Neural progenitor cell (in vitro differentiated cells): ENCODE measurements around the gene APLF. TPM values are rescaled to one million over a fixed set of nuclear protein-coding genes. Genes with fewer than 3 reads are reported as not detected.

Source experiments
- DNase-seq: peaks from one replicate; pipeline ENCODE4 v3.0.0-alpha.2; 2016; ENCODE audit warnings: low spot score
- H2AFZ ChIP-seq: fragments of 200-600 bp; sonication (generic); replicated peaks from 2 replicates; pipeline ENCODE4 v1.6.1; 2016; ENCODE audit warnings: antibody characterized with exemption
- H3F3A ChIP-seq: fragments of 200-600 bp; sonication (generic); 2 replicates; pipeline ENCODE4 v1.6.1; 2016; ENCODE audit warnings: antibody characterized with exemption, low read depth
- H3K27ac ChIP-seq: fragments of 200-600 bp; sonication (generic); 2 replicates; pipeline ENCODE4 v1.5.1; 2016; ENCODE audit warnings: mild to moderate bottlenecking
- H3K27me3 ChIP-seq: fragments of 200-600 bp; sonication (generic); 2 replicates; pipeline ENCODE4 v1.6.1; 2016; ENCODE audit warnings: mild to moderate bottlenecking, moderate library complexity
- H3K36me3 ChIP-seq: fragments of 200-600 bp; sonication (generic); 2 replicates; pipeline ENCODE4 v1.5.1; 2016
- H3K4me1 ChIP-seq: fragments of 200-600 bp; sonication (generic); 2 replicates; pipeline ENCODE4 v1.6.1; 2016; ENCODE audit warnings: mixed run types
- H3K4me2 ChIP-seq: fragments of 200-600 bp; sonication (generic); 2 replicates; pipeline ENCODE4 v1.6.1; 2016
- H3K4me3 ChIP-seq: fragments of 200-600 bp; sonication (generic); 2 replicates; pipeline ENCODE4 v1.5.1; 2016
- H3K79me2 ChIP-seq: fragments of 200-600 bp; sonication (generic); 2 replicates; pipeline ENCODE4 v1.6.1; 2016; ENCODE audit warnings: low read depth
- H3K9ac ChIP-seq: fragments of 200-600 bp; sonication (generic); 2 replicates; pipeline ENCODE4 v1.6.1; 2016
- H3K9me3 ChIP-seq: fragments of 200-600 bp; sonication (generic); 2 replicates; pipeline ENCODE4 v1.5.1; 2016; ENCODE audit warnings: low read depth
- H4K20me1 ChIP-seq: fragments of 200-600 bp; sonication (generic); 2 replicates; pipeline ENCODE4 v1.6.1; 2016; ENCODE audit warnings: low read depth
- H3K27ac Mint-ChIP-seq: 3 replicates; pipeline ENCODE4 v1.8.0; 2021; ENCODE audit warnings: mixed read lengths
- H3K27me3 Mint-ChIP-seq: 2 replicates; pipeline ENCODE4 v1.8.0; 2022; ENCODE audit warnings: low read depth, mild to moderate bottlenecking, inconsistent platforms, moderate library complexity, mixed read lengths; ENCODE audit not compliant: insufficient read depth
- H3K36me3 Mint-ChIP-seq: 3 replicates; pipeline ENCODE4 v1.8.0; 2021; ENCODE audit warnings: mixed read lengths
- H3K4me1 Mint-ChIP-seq: 3 replicates; pipeline ENCODE4 v1.8.0; 2021; ENCODE audit warnings: mixed read lengths
- H3K4me3 Mint-ChIP-seq: 3 replicates; pipeline ENCODE4 v1.8.0; 2021; ENCODE audit warnings: mild to moderate bottlenecking, moderate library complexity, mixed read lengths
- H3K9me3 Mint-ChIP-seq: 3 replicates; pipeline ENCODE4 v1.8.0; 2020; ENCODE audit warnings: mixed read lengths
- EZH2 ChIP-seq: fragments of 200-600 bp; sonication (generic); IDR thresholded peaks from 2 replicates; pipeline ENCODE4 v1.6.1; 2017; ENCODE audit warnings: antibody characterized with exemption, mild to moderate bottlenecking, moderate library complexity
- EZH2phosphoT487 ChIP-seq: fragments of 200-600 bp; sonication (generic); IDR thresholded peaks from 2 replicates; pipeline ENCODE4 v1.6.1; 2017; ENCODE audit warnings: antibody characterized with exemption
- total RNA-seq: library from RNA; depleted of rRNA; stranded (reverse); fragments of >200 nt; gene quantifications from 2 replicates; pipeline ENCODE4 v1.2.3, GENCODE V29; 2015; ENCODE audit warnings: low replicate concordance
- TF ChIP-seq, protein P1 (sequence below): fragments of 200-600 bp; sonication (generic); IDR thresholded peaks from 2 replicates; pipeline ENCODE4 v1.5.1; 2017; ENCODE audit warnings: antibody characterized with exemption, mild to moderate bottlenecking

Gene APLF
- total RNA-seq, 1 donor from 2014 or later: 16.9 TPM

DNA sequence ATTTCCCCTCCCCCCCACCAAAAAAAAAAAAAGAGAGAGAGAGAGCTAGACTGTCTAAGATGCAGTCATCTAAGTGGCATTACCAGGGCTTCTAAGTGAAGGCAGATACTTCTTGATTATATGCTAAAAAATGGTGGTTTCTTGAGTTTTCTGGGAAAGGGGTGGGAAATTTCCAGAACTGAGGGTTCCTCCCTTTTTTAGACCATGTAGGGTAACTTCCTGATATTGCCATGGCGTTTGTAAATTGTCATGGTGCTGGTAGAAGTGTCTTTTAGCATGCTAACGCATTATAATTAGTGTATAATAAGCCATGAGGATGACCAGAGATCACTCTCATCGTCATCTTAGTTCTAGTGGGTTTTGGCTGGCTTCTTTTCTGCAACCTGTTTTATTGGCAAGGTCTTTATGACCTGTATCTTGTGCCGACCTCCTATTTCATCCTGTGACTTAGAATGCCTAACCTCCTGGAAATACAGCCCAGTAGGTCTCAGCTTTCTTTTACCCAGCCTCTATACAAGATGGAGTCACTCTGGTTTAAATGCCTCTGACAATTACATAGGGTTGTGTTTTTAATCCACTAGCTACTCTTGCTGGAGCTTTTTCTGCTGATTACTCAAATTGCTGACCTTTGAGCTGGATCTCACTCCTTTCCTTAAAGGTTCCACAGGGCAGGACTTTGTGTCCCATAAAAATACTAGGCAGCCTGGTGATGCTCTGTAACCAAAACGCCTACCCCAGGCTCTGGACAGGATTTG is 145.6 kb downstream of the APLF start:
- Mint-ChIP-seq H3K36me3 (no peaks in the 10 kb centered on the region), H3K27ac (no peak overlapping the region), H3K27me3 (no peaks in the 10 kb centered on the region), H3K4me1 (no peaks in the 10 kb centered on the region), H3K4me3 (no peak overlapping the region), H3K9me3 (peaks cover 11% of the 10 kb centered on the region)
- Histone ChIP-seq H3K9ac (no peak overlapping the region), H4K20me1 (no peaks in the 10 kb centered on the region), H3F3A (no peaks in the 10 kb centered on the region), H3K4me3 (no peak overlapping the region), H3K9me3 (no peaks in the 10 kb centered on the region), H3K36me3 (no peaks in the 10 kb centered on the region), H3K79me2 (no peaks in the 10 kb centered on the region), H2AFZ (no peak overlapping the region), H3K4me2 (no peak overlapping the region), H3K4me1 (no peaks in the 10 kb centered on the region), H3K27ac (no peak overlapping the region), H3K27me3 (no peaks in the 10 kb centered on the region)
- TF ChIP-seq EZH2phosphoT487: no peak
- TF ChIP-seq, protein P1, sequence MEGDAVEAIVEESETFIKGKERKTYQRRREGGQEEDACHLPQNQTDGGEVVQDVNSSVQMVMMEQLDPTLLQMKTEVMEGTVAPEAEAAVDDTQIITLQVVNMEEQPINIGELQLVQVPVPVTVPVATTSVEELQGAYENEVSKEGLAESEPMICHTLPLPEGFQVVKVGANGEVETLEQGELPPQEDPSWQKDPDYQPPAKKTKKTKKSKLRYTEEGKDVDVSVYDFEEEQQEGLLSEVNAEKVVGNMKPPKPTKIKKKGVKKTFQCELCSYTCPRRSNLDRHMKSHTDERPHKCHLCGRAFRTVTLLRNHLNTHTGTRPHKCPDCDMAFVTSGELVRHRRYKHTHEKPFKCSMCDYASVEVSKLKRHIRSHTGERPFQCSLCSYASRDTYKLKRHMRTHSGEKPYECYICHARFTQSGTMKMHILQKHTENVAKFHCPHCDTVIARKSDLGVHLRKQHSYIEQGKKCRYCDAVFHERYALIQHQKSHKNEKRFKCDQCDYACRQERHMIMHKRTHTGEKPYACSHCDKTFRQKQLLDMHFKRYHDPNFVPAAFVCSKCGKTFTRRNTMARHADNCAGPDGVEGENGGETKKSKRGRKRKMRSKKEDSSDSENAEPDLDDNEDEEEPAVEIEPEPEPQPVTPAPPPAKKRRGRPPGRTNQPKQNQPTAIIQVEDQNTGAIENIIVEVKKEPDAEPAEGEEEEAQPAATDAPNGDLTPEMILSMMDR: no peak
- TF ChIP-seq EZH2: no peak
- no peak for DNase-seq

DNA sequence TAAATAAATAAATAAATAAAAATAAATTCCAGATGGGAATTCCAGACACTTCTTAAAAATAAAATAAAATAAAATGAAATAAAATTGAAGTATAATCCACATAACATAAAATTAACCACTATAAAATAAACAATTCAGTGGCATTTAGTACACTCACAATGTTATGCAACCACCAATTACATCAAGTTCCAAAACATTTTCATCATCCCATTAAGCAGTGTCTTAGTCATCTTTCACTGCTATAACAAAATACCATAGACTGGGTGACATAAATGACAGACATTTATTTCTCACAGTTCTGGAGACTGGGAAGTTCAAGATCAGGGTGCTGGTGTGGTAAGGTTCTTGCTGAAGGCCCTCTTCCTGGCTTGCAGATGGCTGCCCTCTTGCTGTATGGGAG is 153.4 kb downstream of the APLF start:
- Histone ChIP-seq H3K27ac (no peak overlapping the region), H3K9me3 (peaks cover 4% of the 10 kb centered on the region), H3K4me3 (no peak overlapping the region), H3K4me2 (no peak overlapping the region), H3K9ac (no peak overlapping the region), H3F3A (no peaks in the 10 kb centered on the region), H3K4me1 (no peaks in the 10 kb centered on the region), H3K27me3 (no peaks in the 10 kb centered on the region), H3K36me3 (no peaks in the 10 kb centered on the region), H4K20me1 (no peaks in the 10 kb centered on the region), H2AFZ (no peak overlapping the region), H3K79me2 (no peaks in the 10 kb centered on the region)
- TF ChIP-seq EZH2 (no peak), EZH2phosphoT487 (no peak)
- TF ChIP-seq, protein P1: no peak
- no peaks in the 10 kb centered on the region for H3K27me3 Mint-ChIP-seq
- H3K9me3 Mint-ChIP-seq: peaks cover 2% of the 10 kb centered on the region
- no peaks in the 10 kb centered on the region for H3K4me1 Mint-ChIP-seq
- no peaks in the 10 kb centered on the region for H3K36me3 Mint-ChIP-seq
- H3K27ac Mint-ChIP-seq: no peak overlapping the region
- no peak overlapping the region for H3K4me3 Mint-ChIP-seq
- DNase-seq: no peak

DNA sequence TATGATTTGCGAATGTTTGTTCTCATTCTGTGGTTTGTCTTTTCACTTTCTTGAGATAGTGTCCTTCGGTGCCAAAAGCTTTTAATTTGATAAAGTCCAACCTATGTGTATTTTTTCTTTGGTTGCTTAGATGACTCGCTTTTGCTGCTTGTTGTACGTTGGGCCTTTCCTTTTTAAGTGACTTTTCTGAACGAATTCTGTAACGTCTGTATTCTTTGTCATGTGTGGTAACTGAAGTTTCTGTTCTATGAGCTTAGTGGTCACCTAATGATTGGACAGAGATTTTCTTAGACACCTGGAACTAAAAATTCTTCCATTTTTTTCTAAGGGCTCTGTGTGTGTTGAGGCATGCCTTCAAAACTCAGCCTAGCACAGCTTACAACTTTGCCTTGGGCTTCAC is 156.4 kb downstream of the APLF start:
- no peaks in the 10 kb centered on the region for H3F3A ChIP-seq
- no peak overlapping the region for H3K9ac ChIP-seq
- H2AFZ ChIP-seq: no peak overlapping the region
- DNase-seq: no peak
- H3K79me2 ChIP-seq: no peaks in the 10 kb centered on the region
- no peak overlapping the region for H3K4me3 ChIP-seq
- H3K36me3 Mint-ChIP-seq: no peaks in the 10 kb centered on the region
- no peak overlapping the region for H3K4me2 ChIP-seq
- H3K27me3 ChIP-seq: no peaks in the 10 kb centered on the region
- H3K27ac Mint-ChIP-seq: no peak overlapping the region
- no peak overlapping the region for H3K4me3 Mint-ChIP-seq
- H3K4me1 ChIP-seq: no peaks in the 10 kb centered on the region
- peaks cover 5% of the 10 kb centered on the region for H3K27me3 Mint-ChIP-seq
- no peaks in the 10 kb centered on the region for H3K36me3 ChIP-seq
- TF ChIP-seq EZH2phosphoT487: no peak
- TF ChIP-seq, protein P1: no peak
- H3K4me1 Mint-ChIP-seq: no peaks in the 10 kb centered on the region
- peaks cover 4% of the 10 kb centered on the region for H3K9me3 ChIP-seq
- no peak overlapping the region for H3K27ac ChIP-seq
- H4K20me1 ChIP-seq: no peaks in the 10 kb centered on the region
- peaks cover 4% of the 10 kb centered on the region for H3K9me3 Mint-ChIP-seq
